GM18499 (cell line): ENCODE measurements around the gene RNF169.
"Not testable (repeated sequence)": the region's sequence is repeated elsewhere in the genome, so short reads cannot be mapped to it uniquely, and the experiment has no call there.

ENCODE experiments used
- ATAC-seq: cut with Tn5 transposase; IDR thresholded peaks from one replicate; pipeline ENCODE4 v1.9.1; 2021; ENCODE audit warnings: moderate number of reproducible peaks; ENCODE audit not compliant: insufficient read depth, unreplicated experiment

Gene RNF169

DNA sequence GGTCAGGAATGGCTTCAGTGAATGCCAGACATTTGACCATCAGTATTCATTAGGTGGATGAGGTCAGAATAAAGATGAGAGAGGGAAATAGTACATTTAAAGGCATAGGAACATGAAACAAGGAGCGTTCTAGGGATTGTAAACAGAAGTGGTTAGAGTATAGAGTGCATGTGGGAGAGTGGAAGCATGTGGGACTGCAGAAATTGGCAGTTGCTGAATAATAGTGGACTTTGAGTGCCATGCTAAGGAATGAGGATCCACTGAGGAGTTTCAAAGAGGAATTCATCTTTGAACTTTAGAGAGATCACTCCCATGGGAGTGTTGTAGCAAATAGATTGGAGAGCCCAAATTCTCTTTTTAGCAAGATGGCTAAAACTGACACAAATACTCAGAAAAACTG, 7.9 kb downstream of the RNF169 start:
- no peak for ATAC-seq

DNA sequence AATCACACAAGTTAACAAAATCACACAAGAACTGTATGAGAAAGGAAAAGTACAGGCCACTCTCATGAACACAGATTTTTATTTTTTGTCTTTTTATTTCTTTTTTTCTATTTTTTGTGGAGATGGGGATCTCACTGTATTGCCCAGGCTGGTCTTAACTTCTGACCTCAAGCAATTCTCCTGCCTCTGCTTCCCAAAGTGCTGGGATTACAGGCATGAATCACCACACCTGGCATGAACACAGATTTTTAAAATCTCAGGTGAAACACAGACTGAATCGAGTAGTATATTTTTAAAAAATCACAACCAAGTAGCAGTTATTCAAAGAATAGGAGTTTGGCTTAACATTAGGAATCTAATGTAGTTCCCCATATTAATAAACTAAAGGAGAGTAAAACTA, 18.3 kb downstream of the RNF169 start:
- no peak for ATAC-seq

DNA sequence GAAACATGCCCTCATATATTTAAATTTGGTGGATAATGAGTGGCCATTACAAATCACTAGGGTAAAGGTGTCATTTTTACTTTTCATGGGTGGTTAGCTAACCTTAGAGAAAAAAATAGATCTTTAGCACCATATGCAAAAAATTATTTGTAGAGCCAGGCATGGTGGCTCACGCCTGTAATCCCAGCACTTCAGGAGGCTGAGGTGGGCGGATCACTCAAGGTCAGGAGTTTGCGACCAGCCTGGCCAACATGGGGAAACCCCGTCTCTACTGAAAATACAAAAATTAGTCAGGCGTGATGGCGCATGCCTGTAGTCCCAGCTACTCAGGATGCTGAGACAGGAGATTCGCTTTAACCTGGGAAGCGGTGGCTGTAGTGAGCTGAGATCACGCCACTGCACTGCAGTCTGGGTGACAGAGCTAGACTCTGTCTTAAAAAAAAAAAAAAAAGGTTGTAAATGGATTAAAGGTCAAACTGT, 19.6 kb downstream of the RNF169 start:
- ATAC-seq: not testable (repeated sequence)

DNA sequence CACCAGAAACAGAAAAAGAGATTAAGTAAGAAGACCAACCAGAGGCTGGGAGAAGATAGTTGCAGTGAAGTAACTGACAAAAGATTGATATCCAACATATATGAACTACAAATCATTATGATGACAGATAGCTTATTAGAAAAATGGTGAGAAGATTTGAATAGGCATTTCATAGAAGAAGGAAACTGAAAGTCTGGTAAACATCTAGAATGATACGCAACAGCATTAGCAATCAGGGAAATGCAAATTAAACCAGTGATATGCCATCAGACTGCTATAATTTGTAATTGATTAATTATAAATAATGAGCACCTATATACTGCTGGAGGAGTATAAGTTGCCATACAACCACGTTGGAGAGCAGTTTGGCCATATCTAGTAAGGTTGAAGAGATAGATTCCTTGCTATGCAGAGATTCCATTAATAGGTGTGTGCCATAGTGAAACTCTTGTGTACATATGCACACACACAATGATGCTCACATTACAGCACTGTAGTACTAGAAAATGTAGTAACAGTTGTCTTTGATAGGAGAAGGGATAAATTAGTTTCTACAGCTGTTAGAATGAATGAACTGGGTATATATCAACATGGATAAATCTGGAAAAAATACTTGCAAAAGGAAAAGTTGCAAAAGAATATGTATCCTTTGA, 20.5 kb downstream of the RNF169 start:
- ATAC-seq: no peak

DNA sequence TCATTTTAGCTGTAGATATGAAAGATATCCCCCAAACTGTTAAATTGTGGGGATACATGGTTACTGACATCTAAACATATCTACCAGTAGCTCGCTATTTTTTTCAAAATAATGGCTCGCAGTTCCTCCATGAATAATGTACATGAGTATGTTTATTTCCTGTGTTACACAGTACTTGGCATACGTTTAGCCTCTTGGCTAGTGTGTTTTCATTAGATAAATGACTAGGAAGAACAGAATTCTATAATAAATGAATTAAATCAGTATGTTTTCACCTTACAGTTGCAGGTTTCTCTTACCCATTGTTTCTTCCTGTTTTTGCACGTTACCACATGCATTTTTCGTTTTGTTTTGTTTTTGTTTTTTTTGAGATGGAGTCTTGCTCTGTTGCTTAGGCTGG, 21.8 kb downstream of the RNF169 start:
- no peak for ATAC-seq

DNA sequence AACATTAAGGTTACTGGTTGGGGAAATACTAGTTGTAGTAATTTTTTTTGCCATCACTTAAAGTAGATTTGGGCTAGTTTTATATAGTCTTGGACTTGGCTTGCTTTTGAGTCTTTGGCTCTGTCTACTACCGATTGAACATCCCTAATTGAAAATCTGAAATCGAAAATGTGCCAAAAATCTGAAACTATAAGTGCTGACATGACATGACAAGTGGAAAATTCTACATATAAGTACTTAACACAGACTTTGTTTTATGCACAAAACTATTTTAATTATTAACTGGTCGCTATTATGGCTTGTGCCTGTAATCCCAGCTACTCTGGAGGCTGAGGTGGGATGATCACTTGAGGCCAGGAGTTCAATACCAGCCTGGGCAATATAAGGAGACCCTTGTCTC, 22.5 kb downstream of the RNF169 start:
- no peak for ATAC-seq

DNA sequence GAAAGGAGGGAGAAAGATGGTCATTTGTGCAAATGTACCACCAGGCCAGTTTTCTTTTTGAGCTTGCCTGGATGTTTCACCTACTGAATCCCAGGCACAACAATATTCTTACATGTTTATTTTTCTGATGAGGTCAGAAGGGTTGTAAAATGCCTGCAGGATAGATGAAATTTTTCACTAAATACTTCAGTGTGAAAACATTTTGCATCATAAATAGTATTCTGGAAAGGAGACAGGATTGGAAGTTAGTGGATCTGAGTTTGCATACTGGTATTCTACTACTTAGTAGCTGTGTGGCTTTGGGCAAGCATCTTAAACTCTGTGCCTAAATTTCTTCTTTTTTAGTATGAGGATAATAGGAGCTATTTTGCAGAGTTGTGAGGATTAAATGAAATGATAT, 24.8 kb downstream of the RNF169 start:
- ATAC-seq: no peak

DNA sequence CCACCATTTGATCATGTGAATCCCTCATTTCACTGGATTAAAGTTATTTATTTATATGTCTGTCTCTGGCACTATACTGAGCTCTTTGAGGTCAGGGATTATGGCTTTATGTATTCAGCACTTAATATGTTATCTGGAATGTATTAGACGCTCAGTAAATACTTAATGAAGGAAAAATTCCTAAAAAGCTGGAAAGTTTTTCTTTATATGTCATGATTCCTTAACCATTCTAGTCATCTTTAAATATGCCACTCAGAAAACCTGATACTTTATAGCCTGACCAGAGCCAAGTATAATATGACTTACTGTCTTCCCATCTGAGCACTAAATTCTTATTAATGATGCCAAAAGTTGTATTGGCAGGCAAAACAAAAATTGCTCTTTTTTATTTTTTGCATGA, 27.1 kb downstream of the RNF169 start:
- ATAC-seq: no peak

DNA sequence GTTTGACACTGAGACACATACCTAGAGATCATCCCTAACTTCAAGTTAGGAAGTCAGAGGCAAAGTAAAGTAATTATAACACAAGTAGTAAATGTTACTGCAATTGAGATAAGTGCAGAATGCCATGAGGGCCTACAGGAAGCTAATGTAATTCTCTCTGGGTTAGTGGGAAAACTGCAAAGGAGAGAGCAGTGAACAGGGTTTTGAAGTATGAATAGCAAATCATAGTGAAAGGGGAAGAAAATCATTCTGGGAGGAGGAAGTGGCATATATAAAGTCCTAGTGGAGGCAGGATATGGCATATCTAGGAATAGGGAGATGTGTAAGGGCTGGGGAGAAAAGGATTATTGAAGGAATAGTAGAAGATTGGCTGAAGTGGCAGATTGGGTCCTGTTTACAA, 27.9 kb downstream of the RNF169 start:
- no peak for ATAC-seq

DNA sequence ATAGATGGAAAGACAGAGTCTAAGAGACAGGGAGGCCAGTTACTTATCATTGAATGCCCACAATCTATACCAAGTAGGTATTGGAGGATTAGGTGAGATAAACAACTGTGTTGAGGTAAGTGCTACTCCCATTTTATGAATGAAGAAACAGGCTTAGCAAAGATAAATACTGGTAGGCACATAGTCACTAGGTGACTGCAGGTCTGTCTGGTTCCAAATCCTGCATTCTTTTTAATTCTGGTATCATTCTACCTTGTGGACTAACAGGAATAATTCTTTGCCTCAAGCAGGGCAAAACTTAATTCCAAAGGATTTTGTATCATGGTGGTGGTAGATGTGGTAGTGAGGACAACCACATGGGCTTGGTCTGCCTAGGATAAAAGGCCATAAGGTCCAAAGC, 28.4 kb downstream of the RNF169 start:
- no peak for ATAC-seq

DNA sequence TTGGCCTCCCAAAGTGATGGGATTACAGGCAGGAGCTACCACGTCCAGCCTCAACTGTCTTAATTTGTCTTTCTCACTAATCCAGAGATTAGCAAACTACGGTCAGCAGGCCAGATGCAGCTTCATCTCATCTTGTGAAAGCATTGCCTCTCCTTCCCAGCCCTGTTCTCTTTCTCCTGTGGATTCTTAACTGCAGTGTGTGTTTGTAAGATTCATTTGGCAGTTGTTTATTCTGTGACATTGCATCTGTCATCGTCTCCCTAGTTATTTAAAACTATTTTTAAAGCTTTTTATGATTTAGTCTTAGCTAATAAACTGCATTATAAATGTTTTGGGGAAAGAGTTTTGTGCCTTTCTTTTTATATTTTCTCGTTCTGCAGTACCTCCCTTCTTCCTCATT, 29.2 kb downstream of the RNF169 start:
- no peak for ATAC-seq

DNA sequence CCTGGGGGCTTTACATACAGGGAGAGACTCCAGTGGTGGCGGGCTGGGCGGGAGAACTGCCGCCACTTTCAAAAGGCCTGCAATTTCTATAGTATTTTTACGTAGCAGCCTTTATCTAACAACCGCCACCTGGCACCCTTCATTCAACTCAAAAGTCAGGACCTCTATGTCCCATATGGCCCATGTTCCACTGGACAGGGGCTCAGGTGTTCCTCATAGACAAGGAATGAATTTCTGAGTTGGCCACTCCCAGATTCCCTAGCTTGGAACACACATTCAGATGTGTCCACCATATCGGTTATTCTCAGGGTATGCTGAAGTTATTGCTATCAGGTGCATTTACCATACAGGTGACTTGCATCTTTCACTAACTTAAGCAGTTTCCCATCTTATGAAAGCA, 29.9 kb downstream of the RNF169 start:
- ATAC-seq: no peak

DNA sequence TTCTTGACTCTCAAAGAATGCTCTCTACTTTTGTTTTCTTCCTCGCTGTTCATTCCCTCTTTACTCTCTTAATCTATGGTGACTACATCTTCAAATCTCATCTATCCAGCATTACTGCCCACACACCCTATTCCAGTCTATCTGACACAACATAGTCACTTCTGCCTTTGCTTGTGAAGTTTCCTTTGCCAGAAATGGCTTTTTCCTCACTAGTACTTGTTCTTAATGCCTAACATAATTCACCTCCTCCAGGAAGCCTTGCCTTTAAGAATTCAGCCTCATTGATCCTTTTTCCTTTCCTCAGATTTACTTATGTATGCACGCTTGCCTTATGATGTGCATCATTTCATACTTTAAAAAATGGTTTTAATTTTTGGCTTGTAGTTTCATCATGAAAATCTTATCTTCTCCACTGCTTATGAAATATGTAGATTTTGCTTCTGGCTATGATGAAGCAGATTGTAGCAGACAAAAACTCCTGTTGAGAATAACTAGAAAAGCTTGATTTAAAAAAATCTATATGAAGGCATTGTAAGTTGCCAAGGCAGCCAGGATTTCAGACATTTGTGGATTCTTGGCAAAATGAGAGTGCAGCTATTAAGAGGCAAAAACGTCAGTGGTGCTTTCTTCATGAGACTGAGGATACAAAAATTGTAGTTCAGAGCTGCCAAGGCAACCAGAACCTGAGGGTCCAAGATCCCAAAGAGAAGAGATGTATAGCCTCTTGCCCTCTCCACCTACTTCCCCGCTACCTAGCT, 31.8 kb downstream of the RNF169 start:
- no peak for ATAC-seq

DNA sequence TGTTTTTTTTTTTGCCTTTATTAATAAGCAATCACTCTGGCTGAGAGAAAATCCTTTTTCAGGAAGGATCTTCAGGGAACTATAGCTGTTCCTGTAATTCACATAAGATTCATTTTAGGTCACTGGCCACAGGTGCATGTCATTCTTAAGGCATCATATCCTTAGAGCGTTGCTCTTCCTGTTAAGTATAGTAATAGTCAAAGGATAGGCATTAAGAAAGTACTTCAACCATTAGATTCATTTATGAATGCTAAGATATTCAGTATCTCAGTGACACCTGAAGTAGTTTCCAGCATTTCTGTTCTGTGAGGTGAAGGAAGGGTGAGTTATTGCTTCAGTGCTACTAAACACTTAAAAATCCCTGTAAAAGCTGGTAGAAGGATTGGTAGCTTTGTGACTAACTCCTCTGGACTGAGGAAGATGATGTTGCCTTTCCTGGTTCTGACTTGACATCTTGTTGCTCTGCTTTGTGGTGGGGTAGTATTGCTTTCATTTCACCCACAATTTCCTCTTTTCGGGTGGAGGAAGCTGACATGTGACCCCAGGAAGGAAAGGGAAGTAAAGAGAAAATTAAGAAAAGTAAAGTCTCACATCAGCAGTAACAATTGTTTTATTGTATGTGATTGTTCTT, 34.7 kb downstream of the RNF169 start:
- peak; percentile 54 for ATAC-seq

DNA sequence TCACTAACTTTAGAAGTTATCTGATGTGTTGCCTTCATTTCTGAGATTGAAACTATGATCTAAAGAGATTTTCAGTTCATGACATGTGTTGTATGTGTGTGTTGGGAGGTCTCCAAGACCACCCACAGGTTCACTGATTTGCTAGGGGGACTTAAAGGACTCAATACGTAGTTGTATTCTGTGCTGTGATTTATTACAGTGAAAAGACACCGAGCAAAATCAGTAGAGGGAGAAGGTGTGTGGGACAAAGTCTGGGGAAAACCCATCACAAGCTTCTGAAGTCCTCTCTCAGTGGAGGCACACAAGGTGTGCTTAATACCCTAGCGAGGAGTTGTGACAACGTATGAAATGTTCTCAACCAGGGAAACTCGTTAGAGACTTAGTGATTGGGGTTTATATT, 35.6 kb downstream of the RNF169 start:
- ATAC-seq: peak; percentile 38

DNA sequence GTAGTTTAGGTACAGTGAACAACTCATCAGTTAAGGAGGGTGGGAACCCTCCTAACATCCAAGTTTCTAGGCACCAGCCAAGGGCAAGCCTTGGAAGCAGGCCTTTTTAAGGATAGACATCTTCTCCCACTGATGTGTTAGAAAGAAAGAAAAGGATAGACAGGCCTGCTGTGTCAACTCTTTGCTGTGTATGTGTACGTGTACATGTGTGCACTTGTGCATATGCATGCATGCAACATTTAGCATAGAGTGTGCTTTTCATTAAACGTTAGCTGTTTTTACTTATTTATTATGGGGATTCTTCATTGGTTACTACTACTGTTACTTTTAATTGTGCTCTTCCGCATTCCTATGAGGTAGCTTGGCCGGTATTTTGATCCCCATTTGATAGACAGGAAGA, 36.1 kb downstream of the RNF169 start:
- ATAC-seq: no peak

DNA sequence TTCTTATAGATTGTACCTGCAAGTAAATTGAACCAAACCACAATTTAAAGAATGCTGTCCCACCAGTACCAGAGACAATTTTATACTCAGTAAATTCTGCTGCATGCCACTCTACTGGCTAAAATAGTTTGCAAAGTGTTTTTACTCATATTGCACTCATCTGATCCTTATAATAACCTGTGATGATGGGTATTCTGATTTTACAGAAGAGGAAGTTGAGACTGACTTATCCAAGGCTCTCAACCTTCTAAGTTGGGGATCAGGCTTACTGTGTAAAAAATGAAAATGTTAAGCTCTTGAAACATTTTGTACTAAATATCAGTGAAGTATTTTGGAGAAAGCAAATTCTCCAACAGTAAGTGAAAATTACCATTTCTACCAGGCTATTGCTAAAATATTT, 37.9 kb downstream of the RNF169 start:
- ATAC-seq: no peak

DNA sequence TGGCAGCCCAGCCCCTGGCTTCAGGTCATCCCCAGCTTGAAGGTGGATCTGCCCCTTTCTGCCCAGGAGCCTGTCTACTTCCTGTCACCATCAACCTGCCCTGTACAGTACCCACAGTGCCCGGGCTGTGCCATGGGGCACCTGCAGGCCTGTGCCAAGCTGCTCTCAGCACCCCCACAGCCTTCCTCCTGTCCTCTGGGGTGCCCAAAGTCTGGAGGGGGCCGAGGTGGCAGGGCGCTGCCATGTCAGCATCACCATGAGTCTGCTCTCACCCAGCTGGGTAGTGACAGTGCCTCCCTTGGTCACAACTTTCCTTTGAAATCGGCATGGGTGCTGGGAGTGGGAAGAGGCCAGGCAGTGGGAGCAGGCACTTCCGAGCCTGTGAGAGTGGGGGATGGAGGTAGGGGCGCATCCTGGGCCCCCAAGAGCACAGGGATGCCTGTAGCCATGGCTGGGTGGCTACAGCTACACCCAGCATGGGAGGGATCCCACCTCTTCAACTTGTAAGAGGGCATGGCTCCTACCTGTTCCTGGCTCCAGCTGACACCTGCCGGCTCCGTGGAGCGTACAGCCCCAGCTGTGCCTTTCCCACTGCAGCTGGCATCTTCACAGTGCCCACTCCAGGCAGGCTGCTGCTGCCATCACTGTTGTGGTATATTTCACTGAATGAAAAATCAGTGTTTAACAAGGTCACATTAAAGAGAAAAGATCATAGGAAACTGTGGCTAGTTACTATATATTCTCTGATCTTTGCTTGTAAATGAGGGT, 42.9 kb downstream of the RNF169 start:
- no peak for ATAC-seq

DNA sequence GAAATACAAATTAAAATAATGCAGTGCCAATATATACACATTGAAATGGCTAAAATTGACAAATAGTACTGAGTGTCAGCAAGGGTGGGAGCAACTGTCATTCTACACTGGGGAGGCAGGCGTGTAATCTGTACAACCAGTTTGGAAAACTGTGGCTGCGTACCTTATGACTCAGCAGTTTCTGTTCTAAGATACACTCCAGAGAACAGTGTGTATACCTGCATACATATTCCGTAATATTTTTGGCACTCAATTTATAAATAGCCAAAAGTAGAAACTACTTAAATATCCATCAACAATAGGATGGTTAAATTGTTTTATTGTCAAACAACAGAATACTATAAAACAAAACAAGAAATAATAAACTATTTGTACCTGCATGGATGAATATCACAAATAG, 57.6 kb downstream of the RNF169 start:
- no peak for ATAC-seq

DNA sequence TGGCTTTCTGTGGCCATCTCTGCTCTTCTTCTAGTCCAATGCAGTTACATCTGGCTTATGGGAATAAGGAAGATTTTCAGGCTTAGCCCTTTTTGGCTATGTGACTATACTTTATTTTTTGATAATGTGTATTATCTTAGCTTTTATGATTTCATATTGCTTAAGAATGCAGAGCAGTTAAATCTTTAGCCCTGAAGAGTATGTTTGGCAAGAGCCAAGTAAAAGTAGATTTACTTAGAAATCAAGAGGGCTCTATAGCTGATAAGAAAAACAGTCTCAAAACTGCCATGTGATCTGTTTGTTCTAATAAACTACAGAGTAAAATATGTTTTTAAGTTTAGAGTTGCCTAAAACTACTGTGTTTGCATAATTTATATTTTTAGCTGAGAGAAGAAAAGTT, 61.2 kb downstream of the RNF169 start:
- ATAC-seq: no peak

DNA sequence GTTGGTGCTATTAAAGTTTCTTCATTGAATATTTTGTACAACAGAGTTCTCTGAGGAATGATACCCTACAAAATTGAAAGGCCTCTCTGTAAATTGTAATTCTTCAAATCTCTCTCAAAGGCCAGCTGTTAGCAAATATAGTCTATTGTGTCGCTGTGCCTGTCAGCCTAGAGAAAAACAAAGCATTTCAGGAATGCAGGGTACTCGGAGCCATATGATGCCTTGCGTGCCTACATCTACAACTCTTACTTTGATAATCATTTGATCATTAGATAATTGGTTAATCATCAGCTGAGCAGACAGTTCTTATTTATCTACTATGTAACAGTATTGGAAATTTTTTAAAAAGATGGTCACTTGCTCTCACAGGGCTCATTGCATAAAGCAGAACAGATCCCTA, 67.3 kb downstream of the RNF169 start:
- no peak for ATAC-seq
